Hematopoietic multipotent progenitor cell treated with erythropoietin and hydrocortisone succinate and interleukin-3 and kit ligand, for 15 days (in vitro differentiated cells): Measurements from ENCODE around the gene MRPL45.
A peak's percentile ranks its signal among the peaks of the same experiment; 100 is the strongest.

Source experiments
- DNase-seq: peaks from one replicate; pipeline ENCODE4 v3.0.0-alpha.2; 2015; ENCODE audit warnings: low spot score

MRPL45 gene

GRCh38 chr17:38349097-38349730 is 52.2 kb downstream of the MRPL45 start:
- DNase-seq = peak; percentile 84

- no peak for DNase-seq
These were observed 53.1 kb downstream of the MRPL45 start for GRCh38 chr17:38350035-38350434.

GRCh38 chr17:38351412-38352222 is 54.6 kb downstream of the MRPL45 start, which contains the start of gene SOCS7:
SOCS7 (plus strand) TSS chr17:38351844; CDS start chr17:38352053, 209 bp downstream.
- DNase-seq = peak; percentile 88

GRCh38 chr17:38352245-38353085 is 55.5 kb downstream of the MRPL45 start:
- no peak for DNase-seq

GRCh38 chr17:38353086-38353604 is 56.2 kb downstream of the MRPL45 start:
- DNase-seq = no peak

- no peak for DNase-seq
These were observed 56.7 kb downstream of the MRPL45 start for GRCh38 chr17:38353668-38354067.

- no peak for DNase-seq
These were observed 57.5 kb downstream of the MRPL45 start for GRCh38 chr17:38354466-38354865.

- DNase-seq = no peak
These were observed 58.3 kb downstream of the MRPL45 start for GRCh38 chr17:38355251-38355650.

- no peak for DNase-seq
These were observed 60.6 kb downstream of the MRPL45 start for GRCh38 chr17:38357486-38358123.

- no peak for DNase-seq
These were observed 61.9 kb downstream of the MRPL45 start for GRCh38 chr17:38358586-38359513.

- no peak for DNase-seq
These were observed 64.9 kb downstream of the MRPL45 start for GRCh38 chr17:38361694-38362465.

- no peak for DNase-seq
These were observed 66.0 kb downstream of the MRPL45 start for GRCh38 chr17:38363016-38363415.

GRCh38 chr17:38364741-38365140 is 67.8 kb downstream of the MRPL45 start:
- DNase-seq = no peak

GRCh38 chr17:38369124-38369886 is 72.3 kb downstream of the MRPL45 start:
- no peak for DNase-seq
